HEK293 (cell line): ENCODE results near the gene ANKRD11.

Experiments used
- CTCF ChIA-PET: fragments of 350-600 bp; formaldehyde crosslinking; extraction: SDS; loops from one replicate; lab custom pipeline; 2021; ENCODE audit warnings: antibody characterized with exemption; lab: Yijun Ruan, JAX
- POLR2A ChIA-PET: fragments of 300-600 bp; formaldehyde crosslinking; extraction: SDS; loops from one replicate; lab custom pipeline; 2020; ENCODE audit warnings: antibody characterized with exemption, inconsistent platforms; lab: Yijun Ruan, JAX
- H3K27ac ChIP-seq: fragments of 200-500 bp; sonication (Bioruptor generic); 2 replicates; pipeline ENCODE4 v1.5.1; 2014; ENCODE audit warnings: low read depth, low read length, control low read depth, inconsistent platforms; ENCODE audit errors: extremely low read depth
- H3K36me3 ChIP-seq, 2 experiments: fragments of 200-500 bp in 1 of 2; sonication (Bioruptor generic) in 1 of 2; 1 replicate in 1 of 2; 2 replicates in 1 of 2; pipeline ENCODE4 v1.5.1; 2014 to 2017; ENCODE audit warnings: inconsistent platforms in 2 of 2, low read length in 2 of 2; ENCODE audit not compliant: control insufficient read depth in 2 of 2, insufficient read depth in 1 of 2
- H3K4me1 ChIP-seq: fragments of 200-500 bp; sonication (Bioruptor generic); 2 replicates; pipeline ENCODE4 v1.5.1; 2014; ENCODE audit warnings: mild to moderate bottlenecking, low read length, inconsistent platforms; ENCODE audit not compliant: control insufficient read depth, insufficient read depth
- H3K4me3 ChIP-seq: 2 replicates; pipeline ENCODE4 v1.5.1; 2011; ENCODE audit warnings: low read depth, mild to moderate bottlenecking, control low read depth, low read length, moderate library complexity
- H3K9me3 ChIP-seq: fragments of 200-500 bp; sonication (Bioruptor generic); 2 replicates; pipeline ENCODE4 v1.5.1; 2014; ENCODE audit warnings: low read depth, low read length, inconsistent platforms; ENCODE audit not compliant: control insufficient read depth, insufficient read depth
- ATF2 ChIP-seq: fragments of 450-650 bp; formaldehyde crosslinking; IDR thresholded peaks from 2 replicates; pipeline ENCODE4 v1.5.1; 2016; ENCODE audit warnings: missing biosample characterization, missing genetic modification characterization, low read depth
- BCL11A ChIP-seq: fragments of 450-650 bp; formaldehyde crosslinking; IDR thresholded peaks from 2 replicates; pipeline ENCODE4 v1.5.1; 2016; ENCODE audit warnings: low read depth, missing biosample characterization, missing genetic modification characterization
- ELK4 ChIP-seq: IDR thresholded peaks from 2 replicates; pipeline ENCODE4 v1.6.1; 2011; ENCODE audit warnings: mild to moderate bottlenecking, low read depth, low read length, borderline replicate concordance
- GLI2 ChIP-seq: fragments of 450-650 bp; formaldehyde crosslinking; IDR thresholded peaks from 2 replicates; pipeline ENCODE4; 2017; ENCODE audit warnings: missing biosample characterization, missing genetic modification characterization, low read depth, borderline replicate concordance
- GLI4 ChIP-seq: fragments of 450-650 bp; formaldehyde crosslinking; IDR thresholded peaks from 2 replicates; pipeline ENCODE4 v1.5.1; 2016; ENCODE audit warnings: missing biosample characterization, missing genetic modification characterization
- KLF10 ChIP-seq: fragments of 450-650 bp; IDR thresholded peaks from 2 replicates; pipeline ENCODE4 v1.5.1; 2018; ENCODE audit warnings: missing biosample characterization, mild to moderate bottlenecking, missing genetic modification characterization
- KLF9 ChIP-seq: fragments of 450-650 bp; formaldehyde crosslinking; IDR thresholded peaks from 2 replicates; pipeline ENCODE4 v1.5.1; 2016; ENCODE audit warnings: missing biosample characterization, missing genetic modification characterization, low read depth
- PRDM6 ChIP-seq: fragments of 450-650 bp; formaldehyde crosslinking; IDR thresholded peaks from 2 replicates; pipeline ENCODE4 v1.5.1; 2017; ENCODE audit warnings: missing biosample characterization, missing genetic modification characterization
- SP3 ChIP-seq: fragments of 450-650 bp; formaldehyde crosslinking; IDR thresholded peaks from 2 replicates; pipeline ENCODE4 v1.5.1; 2016; ENCODE audit warnings: missing biosample characterization, missing genetic modification characterization
- SP7 ChIP-seq: fragments of 450-650 bp; formaldehyde crosslinking; IDR thresholded peaks from 2 replicates; pipeline ENCODE4 v1.5.1; 2016; ENCODE audit warnings: missing biosample characterization, missing genetic modification characterization
- TCF7L2 ChIP-seq: IDR thresholded peaks from 2 replicates; pipeline ENCODE4 v1.6.1; 2011; ENCODE audit warnings: low read depth, mild to moderate bottlenecking, inconsistent platforms, low read length, moderate library complexity, borderline replicate concordance
- ZNF148 ChIP-seq: fragments of 450-650 bp; formaldehyde crosslinking; IDR thresholded peaks from 2 replicates; pipeline ENCODE4 v1.5.0; 2017; ENCODE audit warnings: missing biosample characterization, missing genetic modification characterization, borderline replicate concordance
- ZNF214 ChIP-seq: fragments of 450-650 bp; formaldehyde crosslinking; IDR thresholded peaks from 2 replicates; pipeline ENCODE4 v1.5.1; 2017; ENCODE audit warnings: missing biosample characterization, mild to moderate bottlenecking, missing genetic modification characterization, borderline replicate concordance
- ZNF426 ChIP-seq: fragments of 450-650 bp; formaldehyde crosslinking; IDR thresholded peaks from 2 replicates; pipeline ENCODE4 v1.5.1; 2017; ENCODE audit warnings: missing biosample characterization, missing genetic modification characterization, mild to moderate bottlenecking, inconsistent platforms, moderate library complexity
- ZNF558 ChIP-seq: fragments of 450-650 bp; formaldehyde crosslinking; IDR thresholded peaks from 2 replicates; pipeline ENCODE4 v1.5.1; 2016; ENCODE audit warnings: missing biosample characterization, missing genetic modification characterization
- ZNF571 ChIP-seq: fragments of 450-650 bp; formaldehyde crosslinking; IDR thresholded peaks from 2 replicates; pipeline ENCODE4 v1.5.0; 2017; ENCODE audit warnings: missing biosample characterization, missing genetic modification characterization
- ZNF600 ChIP-seq: fragments of 450-650 bp; formaldehyde crosslinking; IDR thresholded peaks from 2 replicates; pipeline ENCODE4 v1.5.1; 2016; ENCODE audit warnings: missing biosample characterization, missing genetic modification characterization
- ZNF639 ChIP-seq: fragments of 450-650 bp; formaldehyde crosslinking; IDR thresholded peaks from 2 replicates; pipeline ENCODE4 v1.5.1; 2016; ENCODE audit warnings: missing biosample characterization, missing genetic modification characterization
- ZNF843 ChIP-seq: fragments of 450-650 bp; formaldehyde crosslinking; IDR thresholded peaks from 2 replicates; pipeline ENCODE4 v1.5.1; 2016; ENCODE audit warnings: missing biosample characterization, missing genetic modification characterization
- ZSCAN30 ChIP-seq: fragments of 450-650 bp; IDR thresholded peaks from 2 replicates; pipeline ENCODE4 v1.5.1; 2018; ENCODE audit warnings: missing biosample characterization, mild to moderate bottlenecking, missing genetic modification characterization, moderate library complexity
- ZXDB ChIP-seq: fragments of 450-650 bp; formaldehyde crosslinking; IDR thresholded peaks from 2 replicates; pipeline ENCODE4 v1.5.1; 2016; ENCODE audit warnings: missing biosample characterization, missing genetic modification characterization

Gene ANKRD11

GRCh38 chr16:89279666-89280481 lies 210.5 kb downstream of the ANKRD11 start (continued):
- no peak for TF ChIP-seq GLI4 (tag by site-specific recombination)
- TF ChIP-seq BCL11A (tag by site-specific recombination) = no peak
- no peak for TF ChIP-seq TCF7L2
- no peak for TF ChIP-seq ZNF148 (tag by site-specific recombination)
- no peak for TF ChIP-seq ZSCAN30 (tag by site-specific recombination)
- TF ChIP-seq SP3 (tag by site-specific recombination) = no peak
- TF ChIP-seq, all 188 proteins: peak for 0

- CTCF ChIA-PET = interaction anchor here (1.6 kb wide), 1 partner anchor 11 kb away, joined by 6 read pairs; no protein-coding TSS in a partner anchor
- H3K36me3 ChIP-seq = peaks cover 0 to 88% of the 10 kb centered on the region in 2 experiments; a peak in 1 of 3 replicates
- TF ChIP-seq ZNF571 (tag by site-specific recombination) (no peak), ZNF843 (tag by site-specific recombination) (no peak), ATF2 (tag by site-specific recombination) (no peak), SP7 (tag by site-specific recombination) (no peak), ZXDB (no peak), KLF9 (tag by site-specific recombination) (0 out of 2 replicates have a peak, but pooled peaks have one; percentile 23), ZNF639 (no peak), ZNF214 (tag by site-specific recombination) (no peak)
These were observed 211.7 kb downstream of the ANKRD11 start for GRCh38 chr16:89278441-89279240.

GRCh38 chr16:89277641-89278341 lies 212.6 kb downstream of the ANKRD11 start:
- Histone ChIP-seq H3K9me3 (no peaks in the 10 kb centered on the region), H3K4me1 (no peaks in the 10 kb centered on the region), H3K4me3 (no peak overlapping the region), H3K36me3 (peaks cover 0 to 88% of the 10 kb centered on the region in 2 experiments; a peak in 2 of 3 replicates), H3K27ac (0 out of 2 replicates have a peak overlapping the region, but pooled peaks have one; percentile 3)
- POLR2A ChIA-PET = no interaction called here
- CTCF ChIA-PET = interaction anchor here (1.6 kb wide), 1 partner anchor 12 kb away, joined by 6 read pairs; no protein-coding TSS in a partner anchor
- TF ChIP-seq GLI2 (no peak), ZNF558 (tag by site-specific recombination) (no peak), ZNF426 (tag by site-specific recombination) (no peak), KLF10 (no peak), ZNF600 (tag by site-specific recombination) (peak; percentile 72), ELK4 (no peak), PRDM6 (tag by site-specific recombination) (no peak)

More at GRCh38 chr16:89278441-89279240, 211.7 kb downstream of the ANKRD11 start:
- POLR2A ChIA-PET = no interaction called here
- Histone ChIP-seq H3K4me3 (no peak overlapping the region), H3K27ac (0 out of 2 replicates have a peak overlapping the region, but pooled peaks have one; percentile 3), H3K4me1 (no peaks in the 10 kb centered on the region), H3K9me3 (no peaks in the 10 kb centered on the region)
